Umbilical cord (tissue), 2 donors: ENCODE measurements around the gene MIOS. TPM values are rescaled to one million over a fixed set of nuclear protein-coding genes. Genes with fewer than 3 reads are reported as not detected.

Source experiments
- DNase-seq: peaks from one replicate; pipeline ENCODE4 v3.0.0-alpha.2; 2015; ENCODE audit warnings: low spot score
- total RNA-seq: library from RNA; depleted of rRNA; stranded (reverse); fragments of >200 nt; gene quantifications from one replicate; pipeline ENCODE4 v1.2.3, GENCODE V29; 2014; ENCODE audit warnings: low replicate concordance; ENCODE audit not compliant: insufficient read depth

MIOS gene
- total RNA-seq, 1 donor from 2014 or later, result 51.8 TPM

DNA sequence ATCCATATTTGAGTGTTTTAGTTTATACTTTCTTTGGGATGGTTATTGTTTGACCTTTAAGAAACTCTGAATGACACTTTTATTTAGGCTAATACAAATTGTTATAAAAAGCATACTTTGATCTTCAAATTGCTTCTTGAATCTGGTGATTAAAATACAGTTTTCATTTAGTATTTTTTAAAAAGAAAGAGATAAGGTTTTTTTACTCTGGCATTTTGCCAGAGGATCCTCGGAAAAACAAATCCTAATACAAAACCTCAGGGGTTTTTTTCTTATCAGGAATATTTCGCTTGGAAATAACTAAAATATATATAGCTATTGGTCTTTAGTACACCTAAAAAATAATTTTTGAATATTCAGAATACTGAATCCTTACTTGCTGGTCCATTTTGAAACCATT lies 17.0 kb downstream of the MIOS start:
- DNase-seq, result no peak

- DNase-seq, result no peak
Observed at GRCh38 chr7:7584653-7585052, 18.0 kb downstream of the MIOS start.

- no peak for DNase-seq
Observed at GRCh38 chr7:7585241-7585928, 18.7 kb downstream of the MIOS start.

DNA sequence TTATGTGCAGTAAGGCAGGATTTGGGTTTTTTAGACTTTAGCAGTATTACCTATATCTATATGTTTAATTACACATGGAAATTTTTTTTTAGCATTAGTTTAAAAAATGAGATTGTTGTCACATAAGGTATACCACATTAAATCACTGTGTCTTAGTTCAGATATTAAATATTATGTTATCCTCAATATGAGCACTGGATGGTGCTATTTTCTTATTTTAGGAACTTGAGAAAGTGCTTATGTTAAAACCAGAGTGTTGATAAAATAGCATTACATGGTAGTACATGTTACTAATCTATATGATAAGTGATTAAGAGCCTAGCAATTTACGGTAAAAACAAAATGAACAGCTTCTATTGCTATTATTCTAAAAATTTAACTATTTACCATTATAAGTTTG lies 28.8 kb downstream of the MIOS start:
- DNase-seq, result peak; percentile 42

DNA sequence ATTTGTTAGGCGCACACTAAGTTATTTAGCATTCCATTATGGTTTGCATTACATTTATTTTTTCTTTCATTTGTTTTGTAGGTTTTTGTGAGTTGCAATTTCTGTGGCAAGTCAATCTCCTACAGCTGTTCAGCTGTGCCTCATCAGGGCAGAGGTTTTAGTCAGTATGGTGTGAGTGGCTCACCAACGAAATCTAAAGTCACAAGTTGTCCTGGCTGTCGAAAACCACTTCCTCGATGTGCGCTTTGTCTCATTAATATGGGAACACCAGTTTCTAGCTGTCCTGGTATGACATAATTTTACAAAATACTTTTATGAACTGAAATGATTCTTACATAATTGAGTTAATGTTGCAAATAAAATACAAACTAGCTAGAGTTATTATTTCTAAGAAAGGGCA lies 29.5 kb downstream of the MIOS start:
- no peak for DNase-seq

DNA sequence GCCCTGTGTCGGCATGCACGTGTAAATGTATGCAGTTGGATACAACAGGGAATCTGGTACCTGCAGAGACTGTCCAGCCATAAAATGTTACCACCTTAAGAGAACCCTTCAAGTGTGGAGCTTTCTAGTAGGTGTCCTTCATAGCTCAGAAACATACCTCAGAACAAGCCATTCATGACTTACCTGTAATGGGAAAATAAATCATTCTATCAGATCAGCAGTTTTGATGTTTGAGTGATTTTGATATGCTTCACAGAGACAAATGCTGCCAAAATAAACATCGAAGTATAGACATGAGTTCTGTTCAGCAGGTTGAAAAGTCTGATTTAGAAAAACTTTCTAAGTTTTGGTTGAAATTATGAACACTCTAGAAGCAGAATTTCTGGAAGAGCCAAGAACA lies 40.3 kb downstream of the MIOS start:
- no peak for DNase-seq

DNA sequence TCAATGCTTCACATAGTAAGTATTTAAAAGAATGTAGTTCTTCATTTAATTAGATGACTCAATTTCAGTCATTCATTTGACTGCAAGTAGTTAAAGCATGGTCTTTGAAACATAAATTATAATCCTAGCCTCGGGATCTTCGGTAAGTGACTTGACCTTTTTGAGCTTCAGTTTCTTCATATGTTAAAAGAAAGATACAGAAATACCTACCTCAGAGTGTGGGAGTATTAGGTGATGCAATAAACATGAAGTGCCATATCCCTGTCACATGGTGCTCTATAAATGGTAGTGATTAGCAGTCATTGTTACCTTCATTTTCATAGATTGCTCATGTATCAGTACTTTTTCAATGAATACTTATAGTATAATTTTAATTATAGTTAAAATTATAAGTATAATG lies 42.6 kb downstream of the MIOS start:
- DNase-seq, result no peak

- DNase-seq, result no peak
Observed at GRCh38 chr7:7612519-7612918, 45.8 kb downstream of the MIOS start.

- no peak for DNase-seq
Observed at GRCh38 chr7:7613210-7613609, 46.5 kb downstream of the MIOS start.

- DNase-seq, result no peak
Observed at GRCh38 chr7:7614018-7614741, 47.5 kb downstream of the MIOS start.

DNA sequence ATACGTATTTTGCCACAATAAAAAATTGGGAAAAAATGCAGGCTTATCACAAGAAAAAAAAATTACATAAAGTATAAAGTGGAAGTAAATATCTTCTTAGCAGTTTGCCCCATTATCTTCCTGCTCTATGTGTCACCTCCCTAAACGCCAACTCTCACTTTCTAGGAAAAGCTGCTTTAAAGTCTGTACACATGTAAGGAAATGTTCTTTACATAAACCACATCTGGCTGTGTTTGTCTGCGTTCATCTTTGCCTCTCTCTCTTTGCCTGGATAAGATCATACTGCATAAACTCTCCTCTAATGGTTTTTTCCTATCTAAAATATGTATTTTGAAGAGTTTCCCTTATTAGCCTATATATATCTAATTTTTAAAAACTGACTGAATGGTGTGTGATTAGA lies 50.9 kb downstream of the MIOS start:
- peak; percentile 4 for DNase-seq

DNA sequence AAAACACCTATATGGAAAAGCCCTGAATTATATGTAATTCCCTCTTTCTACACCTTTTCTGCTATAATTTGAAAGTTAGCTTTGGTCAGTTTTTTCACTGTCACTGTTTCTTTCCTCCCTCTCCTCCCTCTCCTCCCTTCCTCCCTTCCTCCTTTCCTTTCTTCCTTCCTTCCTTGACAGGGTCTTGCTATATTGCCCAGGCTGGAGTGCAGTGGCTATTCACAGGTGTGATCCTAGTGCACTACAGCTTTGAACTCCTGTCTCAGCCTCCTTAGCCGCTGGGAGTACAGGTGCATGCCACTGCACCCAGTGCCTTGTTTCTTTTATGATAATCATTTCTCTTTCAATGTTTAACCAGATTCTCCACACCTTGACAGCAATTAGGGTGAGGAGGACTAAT lies 51.7 kb downstream of the MIOS start:
- no peak for DNase-seq

DNA sequence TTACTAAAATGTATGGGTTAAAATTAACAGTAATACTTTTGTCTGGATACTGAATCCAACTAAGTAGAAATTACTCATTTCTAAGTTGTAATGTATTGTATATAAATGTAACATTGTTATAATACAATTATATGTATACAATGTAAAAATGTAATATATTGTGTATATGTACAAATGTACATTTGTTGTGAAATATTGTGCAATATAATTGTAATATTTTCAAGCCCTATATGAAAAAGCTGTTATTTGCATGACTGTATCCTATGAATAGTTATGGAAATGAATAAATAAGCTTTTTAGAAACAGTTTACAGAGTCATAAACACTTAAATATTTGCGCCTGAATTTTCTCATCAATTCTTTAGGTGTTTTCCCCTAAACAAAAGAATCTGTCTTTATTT lies 53.6 kb downstream of the MIOS start:
- no peak for DNase-seq

GRCh38 chr7:7620644-7621210 lies 54.0 kb downstream of the MIOS start:
- DNase-seq, result no peak

DNA sequence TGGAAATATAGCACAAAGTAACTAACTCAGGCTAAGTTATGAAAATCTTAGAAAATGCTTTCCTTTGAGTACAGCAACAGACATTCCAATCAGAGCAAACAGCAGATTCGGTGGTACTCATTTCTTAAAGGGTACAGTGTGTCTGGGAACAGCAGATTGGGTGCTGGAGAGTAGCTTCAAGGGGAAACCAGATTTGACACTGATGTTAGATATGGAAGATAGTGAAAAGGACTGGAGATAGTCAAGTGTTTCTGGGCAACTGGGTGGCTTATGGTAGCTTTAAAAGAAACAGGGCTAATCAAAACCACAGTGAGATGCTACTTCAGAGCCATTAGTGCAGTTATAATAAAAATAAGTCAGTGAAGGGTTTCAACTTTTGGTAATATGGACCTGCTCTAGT lies 61.8 kb downstream of the MIOS start:
- DNase-seq, result no peak

- DNase-seq, result no peak
Observed at GRCh38 chr7:7630626-7631329, 64.1 kb downstream of the MIOS start.

DNA sequence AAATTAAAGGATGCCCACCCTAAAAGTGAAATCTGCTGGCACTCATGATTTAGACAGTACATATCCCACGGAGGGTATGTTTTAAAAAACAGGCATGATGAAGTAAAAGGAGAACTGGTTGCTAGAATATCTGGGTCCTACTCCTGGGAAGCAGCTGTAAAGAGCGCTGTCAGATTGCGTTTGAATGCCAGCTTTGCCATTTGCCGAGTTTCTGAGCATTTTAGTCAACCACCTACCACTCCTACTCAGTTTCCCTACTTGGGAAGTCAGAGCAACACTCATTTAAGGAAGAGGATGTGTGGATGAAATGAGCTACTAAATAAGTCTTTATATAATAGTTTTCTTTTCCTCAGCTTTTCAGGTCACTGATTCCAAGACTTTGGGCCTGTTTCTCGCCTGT lies 72.7 kb downstream of the MIOS start:
- DNase-seq, result no peak

GRCh38 chr7:7639847-7640220 lies 73.2 kb downstream of the MIOS start:
- peak; percentile 36 for DNase-seq

GRCh38 chr7:7640221-7641128 lies 73.8 kb downstream of the MIOS start, which contains the start of gene UMAD1:
UMAD1 (plus strand) TSS chr7:7640752; CDS start chr7:7673372, 32,620 bp downstream.
- peak; percentile 100 for DNase-seq

- no peak for DNase-seq
Observed at GRCh38 chr7:7641129-7641663, 74.5 kb downstream of the MIOS start.

DNA sequence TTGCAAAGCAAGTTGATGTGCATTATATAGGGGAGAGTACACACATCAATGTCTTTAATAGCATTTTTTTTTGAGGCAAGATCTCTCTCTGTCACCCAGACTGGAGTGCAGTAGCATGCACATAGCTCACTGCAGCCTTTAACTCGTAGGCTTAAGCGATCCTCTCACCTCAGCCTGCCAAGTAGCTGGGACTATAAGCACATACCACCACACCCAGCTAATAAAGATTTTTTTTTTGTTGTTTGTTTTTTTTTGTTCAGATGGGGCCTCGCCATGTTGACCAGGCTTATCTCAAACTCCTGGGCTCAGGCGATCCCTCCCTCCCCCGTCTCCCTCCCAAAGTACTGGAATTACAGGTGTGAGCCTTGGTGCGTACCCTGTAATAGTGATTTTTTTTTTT lies 75.4 kb downstream of the MIOS start:
- no peak for DNase-seq
